CD1c-positive myeloid dendritic cell (primary cell): ENCODE measurements around the gene FXYD3.
"Not testable (repeated sequence)": the region's sequence is repeated elsewhere in the genome, so short reads cannot be mapped to it uniquely, and the experiment has no call there.

ENCODE experiments used
- DNase-seq: peaks from one replicate; pipeline ENCODE4 v3.0.0-alpha.2; 2016; ENCODE audit errors: extremely low spot score

FXYD3 gene

GRCh38 chr19:35141837-35142605 lies 26.4 kb downstream of the FXYD3 start:
- DNase-seq: peak; percentile 69

GRCh38 chr19:35142606-35143230 lies 27.1 kb downstream of the FXYD3 start:
- DNase-seq: peak; percentile 56

GRCh38 chr19:35143231-35143715 lies 27.6 kb downstream of the FXYD3 start, which contains the start of gene FXYD7:
Gene FXYD7, plus strand, starts transcription at chr19:35143255. Its CDS starts 79 bp downstream, at chr19:35143334.
- no peak for DNase-seq

GRCh38 chr19:35143818-35144217 lies 28.2 kb downstream of the FXYD3 start:
- DNase-seq: no peak

GRCh38 chr19:35144259-35144599 lies 28.6 kb downstream of the FXYD3 start:
- no peak for DNase-seq

GRCh38 chr19:35144600-35145436 lies 29.2 kb downstream of the FXYD3 start:
- peak; percentile 33 for DNase-seq

- DNase-seq: peak; percentile 45
Observed at GRCh38 chr19:35146746-35147459, 31.3 kb downstream of the FXYD3 start.

- DNase-seq: no peak
Observed at GRCh38 chr19:35149463-35149862, 33.8 kb downstream of the FXYD3 start.

- DNase-seq: no peak
Observed at GRCh38 chr19:35150445-35150844, 34.8 kb downstream of the FXYD3 start.

- DNase-seq: no peak
Observed at GRCh38 chr19:35151273-35152065, 35.8 kb downstream of the FXYD3 start.

GRCh38 chr19:35153129-35153522 lies 37.5 kb downstream of the FXYD3 start:
- DNase-seq: not testable (repeated sequence)

- peak; percentile 52 for DNase-seq
Observed at GRCh38 chr19:35153701-35154524, 38.3 kb downstream of the FXYD3 start.

- peak; percentile 84 for DNase-seq
Observed at GRCh38 chr19:35154525-35155406, 39.1 kb downstream of the FXYD3 start, which contains the start of gene FXYD5. Gene FXYD5, plus strand, starts transcription at chr19:35154735. Its CDS starts 816 bp downstream, at chr19:35155551.

- DNase-seq: peak; percentile 55
Observed at GRCh38 chr19:35155441-35155840, 39.8 kb downstream of the FXYD3 start.

- DNase-seq: no peak
Observed at GRCh38 chr19:35155981-35156672, 40.5 kb downstream of the FXYD3 start.

GRCh38 chr19:35156673-35157014 lies 41.0 kb downstream of the FXYD3 start:
- DNase-seq: no peak

GRCh38 chr19:35157431-35157830 lies 41.8 kb downstream of the FXYD3 start:
- DNase-seq: no peak

GRCh38 chr19:35159606-35160005 lies 44.0 kb downstream of the FXYD3 start:
- no peak for DNase-seq
